Fibroblast of the aortic adventitia (primary cell): ENCODE data around the gene OIT3. TPM values are rescaled to one million over a fixed set of nuclear protein-coding genes. Genes with fewer than 3 reads are reported as not detected.

Source experiments
- DNase-seq: peaks from one replicate; pipeline ENCODE4 v3.0.0-alpha.2; 2010; ENCODE audit warnings: low read depth
- H3K4me3 ChIP-seq: 2 replicates; pipeline ENCODE4 v1.5.1; 2011; ENCODE audit warnings: low read depth, mild to moderate bottlenecking, control low read depth, low read length, moderate library complexity
- total RNA-seq: library from RNA; depleted of rRNA; stranded (reverse); fragments of >200 nt; gene quantifications from 2 replicates; pipeline ENCODE4 v1.2.3, GENCODE V29; 2012; ENCODE audit warnings: low replicate concordance
- TF ChIP-seq, protein P1 (sequence below): IDR thresholded peaks from 2 replicates; pipeline ENCODE4 v1.5.1; 2011; ENCODE audit warnings: mild to moderate bottlenecking, low read length, control low read depth, inconsistent platforms; ENCODE audit not compliant: insufficient read depth

The OIT3 gene
- total RNA-seq, 1 donor, result not detected

DNA sequence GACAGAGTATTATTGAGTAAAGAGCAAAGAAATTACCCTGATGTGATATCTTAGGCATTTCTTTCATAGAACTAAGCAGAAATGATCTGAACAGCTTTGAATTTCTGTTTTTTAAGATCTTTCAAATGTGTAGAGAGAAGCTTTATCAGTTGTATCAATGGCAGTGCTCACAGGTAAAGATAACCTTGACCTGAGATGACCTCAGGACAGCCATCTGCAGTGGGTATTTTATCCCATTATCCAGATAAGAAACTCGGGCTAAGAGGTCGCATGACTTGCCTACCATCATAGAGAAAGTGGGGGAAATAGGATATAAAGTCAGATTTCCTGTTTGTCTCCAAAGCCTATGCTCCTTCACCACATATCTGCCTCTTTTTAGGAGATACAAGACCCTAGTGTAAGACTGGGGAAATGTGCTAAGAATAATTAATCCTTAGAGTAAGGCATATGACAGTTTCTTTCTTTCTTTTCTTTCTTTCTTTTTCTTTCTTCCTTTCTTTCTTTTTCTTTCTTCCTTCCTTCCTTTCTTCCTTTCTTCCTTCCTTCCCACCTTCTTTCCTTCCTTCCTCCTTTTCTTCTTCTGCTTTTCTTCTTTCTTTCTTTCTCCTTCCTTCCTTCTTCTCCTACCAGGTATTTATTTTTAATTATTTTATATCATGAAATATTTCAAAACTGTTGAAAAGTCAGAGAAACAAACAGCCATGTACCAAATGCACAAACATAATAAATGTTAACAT lies 50.1 kb downstream of the OIT3 start:
- no peak overlapping the region for H3K4me3 ChIP-seq
- DNase-seq, result no peak
- TF ChIP-seq, protein P1, sequence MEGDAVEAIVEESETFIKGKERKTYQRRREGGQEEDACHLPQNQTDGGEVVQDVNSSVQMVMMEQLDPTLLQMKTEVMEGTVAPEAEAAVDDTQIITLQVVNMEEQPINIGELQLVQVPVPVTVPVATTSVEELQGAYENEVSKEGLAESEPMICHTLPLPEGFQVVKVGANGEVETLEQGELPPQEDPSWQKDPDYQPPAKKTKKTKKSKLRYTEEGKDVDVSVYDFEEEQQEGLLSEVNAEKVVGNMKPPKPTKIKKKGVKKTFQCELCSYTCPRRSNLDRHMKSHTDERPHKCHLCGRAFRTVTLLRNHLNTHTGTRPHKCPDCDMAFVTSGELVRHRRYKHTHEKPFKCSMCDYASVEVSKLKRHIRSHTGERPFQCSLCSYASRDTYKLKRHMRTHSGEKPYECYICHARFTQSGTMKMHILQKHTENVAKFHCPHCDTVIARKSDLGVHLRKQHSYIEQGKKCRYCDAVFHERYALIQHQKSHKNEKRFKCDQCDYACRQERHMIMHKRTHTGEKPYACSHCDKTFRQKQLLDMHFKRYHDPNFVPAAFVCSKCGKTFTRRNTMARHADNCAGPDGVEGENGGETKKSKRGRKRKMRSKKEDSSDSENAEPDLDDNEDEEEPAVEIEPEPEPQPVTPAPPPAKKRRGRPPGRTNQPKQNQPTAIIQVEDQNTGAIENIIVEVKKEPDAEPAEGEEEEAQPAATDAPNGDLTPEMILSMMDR, result no peak

DNA sequence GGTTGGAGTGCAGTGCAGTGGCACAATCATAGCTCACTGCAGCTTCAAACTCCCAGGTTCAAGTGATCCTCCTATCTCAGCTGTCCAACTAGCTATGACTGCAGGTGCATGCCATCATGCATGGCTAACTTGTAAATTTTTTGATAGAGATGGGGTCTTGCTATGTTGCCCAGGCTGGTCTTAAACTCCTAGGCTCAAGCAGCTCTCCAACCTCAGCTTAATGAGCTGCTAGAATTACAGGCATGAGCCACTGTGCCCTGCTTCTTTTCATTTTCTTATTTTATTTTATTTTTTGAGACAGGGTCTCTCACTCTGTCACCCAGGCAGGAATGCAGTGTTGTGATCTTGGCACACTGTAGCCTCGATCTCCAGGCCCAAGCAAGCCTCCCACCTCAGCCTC lies 53.4 kb downstream of the OIT3 start:
- TF ChIP-seq, protein P1, result no peak
- H3K4me3 ChIP-seq, result no peak overlapping the region
- DNase-seq, result no peak

DNA sequence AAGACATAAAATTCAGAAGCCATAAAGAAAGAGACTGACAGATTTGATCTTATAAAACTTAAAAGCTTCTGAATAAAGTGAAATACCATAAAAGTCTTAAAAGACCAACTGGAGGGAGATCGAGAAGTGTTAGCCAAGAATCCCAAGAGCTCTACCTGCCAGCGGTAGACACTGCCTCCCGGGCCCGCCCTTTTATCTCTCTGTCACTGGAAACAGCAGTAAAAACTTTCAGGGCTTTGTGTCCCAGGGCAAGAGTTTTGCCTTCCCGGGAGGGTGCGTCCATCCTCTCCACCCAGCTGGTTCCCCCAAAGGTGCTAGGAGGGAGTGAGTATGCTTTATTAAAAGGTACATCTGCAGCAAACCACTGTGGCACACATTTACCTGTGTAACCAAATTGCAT lies 55.2 kb downstream of the OIT3 start:
- TF ChIP-seq, protein P1, result no peak
- H3K4me3 ChIP-seq, result no peak overlapping the region
- no peak for DNase-seq

DNA sequence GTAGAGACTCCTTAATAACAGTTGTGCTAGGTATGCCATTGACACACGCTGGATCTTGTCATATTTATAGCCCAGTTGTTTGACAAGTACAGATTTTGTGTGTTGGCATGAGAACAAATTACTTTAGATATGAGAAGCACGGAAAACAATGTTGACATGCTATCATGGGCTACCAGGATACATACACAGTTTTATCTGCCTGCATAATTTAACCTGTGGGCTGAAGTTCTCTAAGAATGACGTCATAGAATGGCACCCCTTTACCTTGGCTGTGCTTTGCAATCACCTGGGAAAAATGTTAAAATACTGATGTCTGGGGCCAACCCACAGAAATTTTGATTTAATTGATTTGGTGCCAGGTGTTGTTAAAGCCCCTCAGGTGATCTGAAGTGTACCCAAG lies 58.2 kb downstream of the OIT3 start:
- no peak for DNase-seq
- TF ChIP-seq, protein P1, result no peak
- no peak overlapping the region for H3K4me3 ChIP-seq

DNA sequence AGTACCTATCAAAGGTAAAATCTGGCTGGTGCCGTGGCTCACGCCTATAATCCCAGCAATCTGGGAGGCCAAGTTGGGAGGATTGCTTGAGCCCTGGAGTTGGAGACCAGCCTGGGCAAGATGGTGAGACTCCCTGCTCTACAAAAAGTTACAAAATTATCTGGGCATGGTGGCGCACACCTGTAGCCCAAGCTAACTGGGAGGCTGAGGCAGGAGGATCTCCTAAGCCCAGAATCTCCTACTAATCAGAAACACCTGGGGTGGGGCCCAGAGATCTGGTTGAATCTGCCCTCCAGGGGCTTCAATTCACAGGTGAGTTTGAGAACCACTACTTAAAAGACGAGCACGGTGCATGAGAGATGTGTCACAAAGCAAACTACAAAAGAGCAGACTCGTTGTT lies 58.6 kb downstream of the OIT3 start:
- TF ChIP-seq, protein P1, result no peak
- H3K4me3 ChIP-seq, result no peak overlapping the region
- DNase-seq, result no peak

DNA sequence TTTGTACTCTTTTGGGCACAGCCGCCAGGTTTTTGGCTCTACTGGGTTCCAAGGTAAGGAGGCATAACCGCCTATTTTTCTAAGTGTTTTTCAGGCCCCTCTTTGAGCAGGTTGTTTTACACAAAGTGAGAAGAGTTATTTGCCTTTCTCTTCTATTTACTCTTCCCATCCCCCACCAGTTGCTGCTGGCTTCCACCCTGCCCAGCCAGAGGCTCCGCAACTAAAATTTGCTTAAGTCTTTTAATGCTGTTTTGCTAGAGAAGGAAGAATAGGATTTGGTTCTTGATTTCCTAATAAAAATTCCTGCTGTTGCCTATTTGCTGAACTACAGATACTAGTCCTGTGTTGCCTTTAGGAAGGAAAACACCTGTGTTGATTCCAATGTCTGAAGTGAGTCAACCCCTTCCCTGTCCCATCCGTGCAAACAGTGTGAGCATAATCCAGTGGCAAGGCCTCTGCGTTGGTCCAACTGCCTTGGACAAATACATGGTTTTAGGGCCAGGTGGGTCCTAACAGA lies 59.2 kb downstream of the OIT3 start:
- no peak overlapping the region for H3K4me3 ChIP-seq
- no peak for DNase-seq
- TF ChIP-seq, protein P1, result no peak
